Naive thymus-derived CD4-positive, alpha-beta T cell (primary cell): ENCODE measurements around the gene CEP164. TPM values are rescaled to one million over a fixed set of nuclear protein-coding genes. Genes with fewer than 3 reads are reported as not detected.
A peak's percentile ranks its signal among the peaks of the same experiment; 100 is the strongest.
"Not testable (repeated sequence)": the region's sequence is repeated elsewhere in the genome, so short reads cannot be mapped to it uniquely, and the experiment has no call there.

Source experiments
- ATAC-seq: fragments of 150-1000 bp; cut with Tn5 transposase; 2 replicates; pipeline ENCODE4 v1.10.0; 2021; ENCODE audit warnings: mild to moderate bottlenecking, moderate library complexity
- CTCF ChIA-PET: fragments of 350-600 bp; sonication (Branson Sonifier 250); formaldehyde crosslinking; loops from one replicate; lab custom pipeline; 2021; ENCODE audit warnings: antibody characterized with exemption; lab: Charles Lee
- POLR2A ChIA-PET: fragments of 350-600 bp; sonication (Branson Sonifier 250); formaldehyde crosslinking; loops from one replicate; lab custom pipeline; 2021; ENCODE audit warnings: antibody characterized with exemption, inconsistent platforms; lab: Charles Lee
- DNase-seq, 9 donors: peaks; one replicate each; pipeline versions ENCODE4 v3.0.0 to v3.0.0-alpha.2; 2020 to 2022; ENCODE audit warnings: mixed read lengths in 1 of 9
- H3K27ac ChIP-seq: one replicate; pipeline ENCODE4 v1.7.0; 2013; ENCODE audit warnings: mild to moderate bottlenecking, low read depth, low read length, moderate library complexity
- H3K27me3 ChIP-seq, 2 donors: one replicate each; pipeline ENCODE4 v1.7.0; 2013; ENCODE audit warnings: low read length in 2 of 2, mild to moderate bottlenecking in 2 of 2, moderate library complexity in 2 of 2; ENCODE audit not compliant: control insufficient read depth in 2 of 2, insufficient read depth in 2 of 2
- H3K36me3 ChIP-seq, 3 experiments: 1 replicate in 2 of 3; 2 replicates in 1 of 3; pipeline ENCODE4 v1.7.0; 2013; ENCODE audit warnings: low read length in 3 of 3, mild to moderate bottlenecking in 3 of 3, moderate library complexity in 1 of 3; ENCODE audit not compliant: insufficient read depth in 3 of 3, control insufficient read depth in 2 of 3
- H3K4me1 ChIP-seq, 2 donors: one replicate each; pipeline ENCODE4 v1.7.0; 2013; ENCODE audit warnings: low read length in 2 of 2, mild to moderate bottlenecking in 2 of 2, moderate library complexity in 1 of 2; ENCODE audit not compliant: control insufficient read depth in 2 of 2, insufficient read depth in 2 of 2
- H3K4me3 ChIP-seq: 2 replicates; pipeline ENCODE4 v1.7.0; 2013; ENCODE audit warnings: mild to moderate bottlenecking, low read length
- H3K9me3 ChIP-seq, 3 experiments: 1 replicate in 2 of 3; 2 replicates in 1 of 3; pipeline ENCODE4 v1.7.0; 2013; ENCODE audit warnings: low read length in 3 of 3; ENCODE audit not compliant: control insufficient read depth in 2 of 3
- H3K27ac Mint-ChIP-seq, 9 donors: one replicate each; pipeline ENCODE4 v1.8.0; 2020 to 2022; ENCODE audit warnings: mixed read lengths in 9 of 9, mild to moderate bottlenecking in 8 of 9, moderate library complexity in 5 of 9, inconsistent platforms in 2 of 9
- H3K27me3 Mint-ChIP-seq, 5 donors: one replicate each; pipeline ENCODE4 v1.8.0; 2021 to 2022; ENCODE audit warnings: mixed read lengths in 5 of 5, mild to moderate bottlenecking in 1 of 5
- H3K36me3 Mint-ChIP-seq, 5 donors: one replicate each; pipeline ENCODE4 v1.8.0; 2020 to 2022; ENCODE audit warnings: mixed read lengths in 5 of 5, mild to moderate bottlenecking in 3 of 5, inconsistent platforms in 1 of 5
- H3K4me1 Mint-ChIP-seq, 7 donors: one replicate each; pipeline ENCODE4 v1.8.0; 2020 to 2022; ENCODE audit warnings: mixed read lengths in 7 of 7, mild to moderate bottlenecking in 3 of 7, inconsistent platforms in 1 of 7
- H3K4me3 Mint-ChIP-seq, 10 donors: one replicate each; pipeline ENCODE4 v1.8.0; 2020 to 2022; ENCODE audit warnings: mild to moderate bottlenecking in 10 of 10, mixed read lengths in 10 of 10, moderate library complexity in 6 of 10, inconsistent platforms in 2 of 10
- H3K9me3 Mint-ChIP-seq, 11 donors: one replicate each; pipeline ENCODE4 v1.8.0; 2020 to 2022; ENCODE audit warnings: mixed read lengths in 11 of 11, mild to moderate bottlenecking in 4 of 11, inconsistent platforms in 1 of 11, moderate library complexity in 1 of 11
- intact Hi-C, 2 donors: fragments of 100-400 bp; cut with micrococcal nuclease; formaldehyde crosslinking; loops; one replicate each; pipeline ENCODE4 v1.15.1; 2023
- polyA plus RNA-seq, 2 donors: library from polyadenylated mRNA; unstranded; fragments of 300-500 nt; fragmentation: Illumina TruSeq; gene quantifications; one replicate each; pipeline ENCODE4 v1.2.3, GENCODE V29; 2021
- total RNA-seq, 6 experiments: library from RNA in 5 of 6; stranded (reverse) in 5 of 6; gene quantifications; 1 replicate in 5 of 6; 2 replicates in 1 of 6; pipeline ENCODE4 v1.2.3 and lab custom pipeline; 2021 to 2026

The CEP164 gene
- total and polyA plus RNA-seq, 7 experiments from 2014 or later: 16.2 to 47.6 (median 36.7) TPM

DNA sequence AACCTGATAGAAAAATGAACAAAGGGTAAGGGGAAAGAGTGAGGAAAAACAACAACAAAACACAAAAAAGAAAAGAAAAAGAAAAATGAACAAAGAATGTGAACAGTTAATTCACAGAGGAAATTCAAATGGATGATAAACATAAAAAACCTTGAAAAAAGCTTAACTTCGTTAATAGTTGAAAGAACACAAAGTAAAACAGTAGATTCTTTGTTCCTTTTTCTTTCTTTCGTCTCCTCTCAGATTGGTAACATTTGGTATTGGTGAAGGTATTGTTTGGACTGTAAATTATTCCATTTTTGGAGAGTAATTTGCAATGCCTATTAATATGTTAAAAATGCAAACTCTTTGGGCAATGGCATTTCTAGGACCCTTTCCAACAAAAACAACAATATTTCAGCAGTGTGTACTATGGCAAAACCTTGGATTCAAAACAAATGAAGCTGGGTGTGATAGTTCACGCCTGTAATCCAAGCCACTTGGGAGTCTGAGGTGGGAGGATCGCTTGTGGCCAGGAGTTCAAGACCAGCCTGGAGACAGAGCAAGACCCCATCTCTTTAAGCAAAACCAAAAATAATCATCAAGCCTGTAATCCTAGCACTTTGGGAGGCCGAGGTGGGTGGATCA, 8.3 kb upstream of the CEP164 start:
- ChIA-PET POLR2A (no interaction called here), CTCF (interaction anchor here (0.7 kb wide), 1 partner anchor 14 kb away, joined by 3 read pairs; no protein-coding TSS in a partner anchor)
- H3K4me1 ChIP-seq: peaks cover 7 to 9% of the 10 kb centered on the region in 2 donors

DNA sequence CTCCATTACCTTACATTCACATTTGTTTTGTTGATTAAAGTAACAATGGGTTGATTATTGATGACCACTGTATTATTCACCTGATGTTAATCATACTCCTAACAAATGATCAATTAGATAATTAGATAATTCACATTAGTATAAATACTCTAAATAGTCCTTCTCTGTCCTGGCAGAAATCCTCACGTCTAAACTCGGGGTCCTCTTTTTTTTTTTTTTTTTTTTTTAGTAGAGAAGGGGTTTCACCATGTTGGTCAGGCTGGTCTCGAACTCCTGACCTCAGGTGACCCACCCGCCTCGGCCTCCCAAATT, 443 bp upstream of the CEP164 start:
- Mint-ChIP-seq H3K4me3 (peak overlapping the region in 6 of 10 donors; percentile 26 to 59 (median 34)), H3K27ac (peak overlapping the region in 2 of 9 donors; percentile 70 to 81), H3K4me1 (peaks cover 0 to 19% (median 11%) of the 10 kb centered on the region in 7 donors)
- Histone ChIP-seq H3K4me3 (peak overlapping the region; percentile 66), H3K27ac (peak overlapping the region; percentile 79)
- H3K27me3 Mint-ChIP-seq, DNase-seq, ATAC-seq, H3K36me3 ChIP-seq, H3K9me3 Mint-ChIP-seq, H3K9me3 ChIP-seq, H3K4me1 ChIP-seq, H3K36me3 Mint-ChIP-seq, H3K27me3 ChIP-seq: not testable (repeated sequence)
- ChIA-PET POLR2A (interaction anchor here (0.7 to 1.4 kb wide), 5 partner anchors 11 to 445 kb away, joined by 4 to 6 read pairs (median 5); partner anchors contain the start of genes PAFAH1B2 and PCSK7), CTCF (interaction anchor here (1.0 kb wide), 1 partner anchor 17 kb away, joined by 4 read pairs; no protein-coding TSS in a partner anchor)
- intact Hi-C loops: loop anchor here (1.0 to 10.0 kb wide), 10 partner anchors 11 to 660 kb away; partner anchors contain the start of genes BACE1 (in 2 of the 2), BUD13 (in 2 of the 2), PCSK7 (in 2 of the 2) and RNF214 (in 2 of the 2)

More for the DNA sequence above, 8.3 kb upstream of the CEP164 start:
- peaks cover 22 to 51% (median 23%) of the 10 kb centered on the region in 5 donors for H3K27me3 Mint-ChIP-seq
- Histone ChIP-seq H3K9me3 (no peaks in the 10 kb centered on the region), H3K36me3 (no peaks in the 10 kb centered on the region), H3K27me3 (peaks cover 0 to 7% of the 10 kb centered on the region in 2 donors), H3K27ac (no peak overlapping the region), H3K4me3 (no peak overlapping the region)
- no peak overlapping the region for H3K27ac Mint-ChIP-seq
- peaks cover 0 to 12% (median 6%) of the 10 kb centered on the region in 7 donors for H3K4me1 Mint-ChIP-seq
- DNase-seq (no peak), ATAC-seq (no peak)
- no peaks in the 10 kb centered on the region for H3K36me3 Mint-ChIP-seq
- H3K4me3 Mint-ChIP-seq: no peak overlapping the region
- H3K9me3 Mint-ChIP-seq: no peaks in the 10 kb centered on the region
- intact Hi-C loops: no loop called here

DNA sequence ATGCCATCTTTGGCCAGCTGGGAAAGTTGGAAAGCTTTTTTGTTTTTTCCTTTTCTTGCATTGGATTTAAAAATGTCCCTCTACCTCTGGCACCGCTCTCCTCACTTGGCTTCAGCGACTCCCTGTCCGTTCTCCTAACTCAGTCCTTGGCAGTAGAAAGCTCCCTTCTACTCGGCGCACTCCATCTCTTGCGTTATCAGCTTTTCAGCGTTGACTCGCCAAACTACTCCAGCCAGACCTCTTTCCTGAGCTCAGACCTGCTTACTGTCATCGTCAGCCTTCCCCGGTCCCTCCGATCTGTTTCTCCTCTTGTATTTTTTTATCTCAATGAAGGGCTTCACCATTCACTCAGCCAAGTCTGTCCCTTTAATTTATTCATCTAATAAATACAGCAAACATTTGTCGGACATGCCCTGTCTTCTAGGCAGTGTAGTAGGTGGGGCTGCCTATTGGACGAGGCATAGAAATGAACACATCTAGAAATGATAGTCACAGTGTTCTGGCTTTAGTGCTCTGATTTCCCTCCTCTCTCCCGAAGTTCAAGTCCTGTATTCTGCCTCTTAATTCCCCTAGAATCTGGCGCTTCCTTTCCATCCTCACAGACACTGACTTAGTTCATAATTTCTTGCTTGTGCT, 839 bp downstream of the CEP164 start:
- Histone ChIP-seq H3K36me3 (no peaks in the 10 kb centered on the region), H3K4me3 (peak overlapping the region; percentile 66), H3K27me3 (no peaks in the 10 kb centered on the region), H3K4me1 (peaks cover 0 to 10% of the 10 kb centered on the region in 2 donors), H3K9me3 (no peaks in the 10 kb centered on the region), H3K27ac (peak overlapping the region; percentile 79)
- ChIA-PET CTCF (interaction anchor here (1.0 kb wide), 1 partner anchor 19 kb away, joined by 4 read pairs; no protein-coding TSS in a partner anchor), POLR2A (interaction anchor here (0.6 to 1.4 kb wide), 6 partner anchors 84 to 1419 kb away, joined by 3 to 6 read pairs (median 3); partner anchors contain the start of genes PAFAH1B2, PCSK7 and SIDT2)
- peaks cover 0 to 3% (median 0%) of the 10 kb centered on the region in 5 donors for H3K36me3 Mint-ChIP-seq
- no peak overlapping the region for H3K27ac Mint-ChIP-seq
- H3K9me3 Mint-ChIP-seq: no peaks in the 10 kb centered on the region
- H3K4me1 Mint-ChIP-seq: peaks cover 0 to 21% (median 14%) of the 10 kb centered on the region in 7 donors
- ATAC-seq (peak; percentile 2), DNase-seq (peak in 1 of 9 donors; percentile 7)
- intact Hi-C loops: loop anchor here (5.0 to 10.0 kb wide), 3 partner anchors 154 to 556 kb away; partner anchors contain the start of genes BUD13 (in 2 of the 2), SIDT2 (in 1 of the 2) and ZPR1 (in 1 of the 2)
- H3K4me3 Mint-ChIP-seq: no peak overlapping the region
- H3K27me3 Mint-ChIP-seq: no peaks in the 10 kb centered on the region

DNA sequence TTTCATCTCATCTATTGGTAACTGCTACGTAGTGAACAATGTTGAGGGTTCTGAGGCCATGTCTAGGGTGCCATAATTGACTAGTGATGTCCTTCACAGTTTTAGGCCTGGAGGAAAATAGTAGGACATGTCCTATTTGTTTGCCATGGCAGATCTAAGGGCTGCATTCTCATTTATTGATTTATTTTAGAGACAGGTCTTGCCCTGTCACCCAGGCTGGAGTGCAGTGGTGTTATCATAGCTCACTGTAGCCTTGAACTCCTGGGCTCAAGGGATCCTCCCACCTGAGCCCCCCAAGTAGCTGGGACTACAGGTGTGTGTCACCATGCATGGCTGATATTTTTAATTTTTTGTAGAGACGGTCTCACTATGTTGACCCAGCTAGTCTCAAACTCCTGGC, 5.2 kb downstream of the CEP164 start:
- DNase-seq (no peak), ATAC-seq (no peak)
- Mint-ChIP-seq H3K27ac (no peak overlapping the region), H3K9me3 (no peaks in the 10 kb centered on the region), H3K4me3 (no peak overlapping the region), H3K36me3 (peaks cover 0 to 26% (median 4%) of the 10 kb centered on the region in 5 donors), H3K4me1 (peaks cover 5 to 23% (median 20%) of the 10 kb centered on the region in 7 donors), H3K27me3 (no peaks in the 10 kb centered on the region)
- POLR2A ChIA-PET: interaction anchor here (0.6 kb wide), 1 partner anchor 10 kb away, joined by 4 read pairs; no protein-coding TSS in a partner anchor
- Histone ChIP-seq H3K27me3 (no peaks in the 10 kb centered on the region), H3K4me1 (peaks cover 0 to 10% of the 10 kb centered on the region in 2 donors), H3K27ac (no peak overlapping the region), H3K9me3 (no peaks in the 10 kb centered on the region), H3K36me3 (peaks cover 0 to 22% (median 0%) of the 10 kb centered on the region in 3 experiments), H3K4me3 (no peak overlapping the region)
- intact Hi-C loops: no loop called here
- CTCF ChIA-PET: interaction anchor here (1.7 kb wide), 1 partner anchor 10 kb away, joined by 6 read pairs; no protein-coding TSS in a partner anchor

DNA sequence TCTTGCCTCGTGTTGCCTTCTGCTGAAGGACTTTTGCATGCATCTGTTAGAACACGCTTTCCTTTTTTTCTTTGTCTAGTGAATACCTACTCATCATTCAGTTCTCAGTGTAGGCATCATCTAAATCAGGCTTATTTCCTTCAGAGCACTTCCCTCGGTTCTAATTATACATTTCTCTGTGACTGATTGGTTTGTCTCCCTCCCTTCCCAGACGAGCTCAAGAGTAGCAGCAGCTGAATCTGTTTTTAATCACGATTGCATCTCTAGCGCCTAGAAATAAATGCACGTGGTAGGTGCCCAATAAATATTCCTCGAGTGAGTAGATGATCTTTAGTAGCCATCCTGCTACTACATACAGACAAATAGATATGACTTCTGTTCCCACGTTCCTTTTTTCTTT, 6.3 kb downstream of the CEP164 start:
- CTCF ChIA-PET: no interaction called here
- Mint-ChIP-seq H3K36me3 (peaks cover 0 to 36% (median 10%) of the 10 kb centered on the region in 5 donors), H3K27ac (no peak overlapping the region), H3K4me3 (no peak overlapping the region), H3K9me3 (no peaks in the 10 kb centered on the region), H3K27me3 (no peaks in the 10 kb centered on the region), H3K4me1 (peaks cover 5 to 24% (median 20%) of the 10 kb centered on the region in 7 donors)
- DNase-seq: no peak
- intact Hi-C loops: no loop called here
- Histone ChIP-seq H3K27me3 (no peaks in the 10 kb centered on the region), H3K4me1 (peaks cover 0 to 3% of the 10 kb centered on the region in 2 donors), H3K27ac (no peak overlapping the region), H3K4me3 (no peak overlapping the region), H3K36me3 (peaks cover 0 to 32% (median 0%) of the 10 kb centered on the region in 3 experiments), H3K9me3 (no peaks in the 10 kb centered on the region)
- POLR2A ChIA-PET: no interaction called here
- no peak for ATAC-seq

DNA sequence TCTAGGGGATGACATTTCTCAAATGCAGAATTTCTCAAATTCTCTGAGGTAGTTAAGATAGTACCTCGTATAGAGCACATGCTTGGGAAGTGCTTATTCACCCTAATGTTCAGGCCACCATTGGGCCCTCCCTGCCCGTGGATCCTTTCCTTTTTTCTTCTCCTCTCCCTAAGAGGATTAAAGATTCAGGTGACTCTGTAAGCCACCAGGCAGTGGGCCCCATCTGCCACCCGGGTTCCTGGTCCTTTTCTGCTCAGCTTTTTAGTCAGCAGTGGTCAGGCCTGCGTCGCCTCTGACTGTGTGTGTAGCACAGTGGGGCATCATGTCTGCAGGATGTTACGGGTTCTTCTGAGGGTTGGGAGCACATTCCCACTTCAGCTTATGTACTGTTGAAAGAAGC, 7.2 kb downstream of the CEP164 start:
- Histone ChIP-seq H3K36me3 (peaks cover 0 to 40% (median 0%) of the 10 kb centered on the region in 3 experiments), H3K4me3 (no peak overlapping the region), H3K9me3 (no peaks in the 10 kb centered on the region), H3K27me3 (no peaks in the 10 kb centered on the region), H3K27ac (no peak overlapping the region), H3K4me1 (no peaks in the 10 kb centered on the region)
- Mint-ChIP-seq H3K4me1 (peaks cover 3 to 23% (median 18%) of the 10 kb centered on the region in 7 donors), H3K4me3 (no peak overlapping the region), H3K36me3 (peaks cover 0 to 39% (median 10%) of the 10 kb centered on the region in 5 donors), H3K9me3 (no peaks in the 10 kb centered on the region), H3K27ac (no peak overlapping the region), H3K27me3 (no peaks in the 10 kb centered on the region)
- ChIA-PET POLR2A (no interaction called here), CTCF (interaction anchor here (1.2 kb wide), 1 partner anchor 107 kb away, joined by 3 read pairs; no protein-coding TSS in a partner anchor)
- DNase-seq (no peak), ATAC-seq (no peak)
- intact Hi-C loops: no loop called here
